Spleen (tissue), 7 donors: ENCODE data around the gene ZNF485.

Source experiments
- POLR2A ChIP-seq, 3 donors: fragments of 450-650 bp; IDR thresholded peaks; one replicate each; pipeline ENCODE4 v1.5.1; 2017; ENCODE audit warnings: antibody characterized with exemption in 3 of 3, mild to moderate bottlenecking in 1 of 3
- POLR2AphosphoS5 ChIP-seq, 3 donors: sonication (generic); formaldehyde crosslinking; IDR thresholded peaks; one replicate each; pipeline ENCODE4 v1.5.1; 2017; ENCODE audit warnings: antibody characterized with exemption in 3 of 3
- TF ChIP-seq, protein P1 (sequence below), 11 experiments: fragments of 200-600 bp in 7 of 11; fragments of 450-650 bp in 4 of 11; sonication (generic) in 4 of 11; IDR thresholded peaks in 8 of 11; conservative IDR thresholded peaks in 3 of 11; 1 replicate in 7 of 11; 2 replicates in 4 of 11; pipeline versions ENCODE4 v1.4.0 to v1.8.0; 2016 to 2021; ENCODE audit warnings: antibody characterized with exemption in 11 of 11, inconsistent platforms in 4 of 11, mild to moderate bottlenecking in 1 of 11
- donor health status: DM: no; HTN: no; CAD: no; lungs with moderate emphysema.
- donor health status: DM: no; HTN: no; CAD: no.
- donor health status: DM: no; HTN: no; CAD: no.

GRCh38 chr10:43574001-43574892 is 32.0 kb upstream of the ZNF485 start, which contains the start of gene ZNF239:
- TF ChIP-seq, protein P1, sequence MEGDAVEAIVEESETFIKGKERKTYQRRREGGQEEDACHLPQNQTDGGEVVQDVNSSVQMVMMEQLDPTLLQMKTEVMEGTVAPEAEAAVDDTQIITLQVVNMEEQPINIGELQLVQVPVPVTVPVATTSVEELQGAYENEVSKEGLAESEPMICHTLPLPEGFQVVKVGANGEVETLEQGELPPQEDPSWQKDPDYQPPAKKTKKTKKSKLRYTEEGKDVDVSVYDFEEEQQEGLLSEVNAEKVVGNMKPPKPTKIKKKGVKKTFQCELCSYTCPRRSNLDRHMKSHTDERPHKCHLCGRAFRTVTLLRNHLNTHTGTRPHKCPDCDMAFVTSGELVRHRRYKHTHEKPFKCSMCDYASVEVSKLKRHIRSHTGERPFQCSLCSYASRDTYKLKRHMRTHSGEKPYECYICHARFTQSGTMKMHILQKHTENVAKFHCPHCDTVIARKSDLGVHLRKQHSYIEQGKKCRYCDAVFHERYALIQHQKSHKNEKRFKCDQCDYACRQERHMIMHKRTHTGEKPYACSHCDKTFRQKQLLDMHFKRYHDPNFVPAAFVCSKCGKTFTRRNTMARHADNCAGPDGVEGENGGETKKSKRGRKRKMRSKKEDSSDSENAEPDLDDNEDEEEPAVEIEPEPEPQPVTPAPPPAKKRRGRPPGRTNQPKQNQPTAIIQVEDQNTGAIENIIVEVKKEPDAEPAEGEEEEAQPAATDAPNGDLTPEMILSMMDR (IDR thresholded peaks at IDR 0.05 in 8 of 11, conservative IDR thresholded peaks at IDR 0.05 in 3 of 11): peak in 4 of 11 experiments; percentile 9 to 22 (median 14)
- TF ChIP-seq POLR2A (IDR thresholded peaks at IDR 0.05) (no peak), POLR2AphosphoS5 (IDR thresholded peaks at IDR 0.05) (peak; percentile 83 to 89 (median 86))
